Sigmoid colon (tissue), 7 donors: ENCODE measurements around the gene TTYH3. TPM values are rescaled to one million over a fixed set of nuclear protein-coding genes. Genes with fewer than 3 reads are reported as not detected.

ENCODE experiments used
- DNase-seq: peaks from one replicate; pipeline ENCODE4 v3.0.0-alpha.2; 2019
- H3K27ac ChIP-seq, 4 donors: fragments of 200-600 bp; sonication (generic); one replicate each; pipeline ENCODE4 v1.5.1; 2016 to 2019; ENCODE audit warnings: mild to moderate bottlenecking in 1 of 4
- H3K27me3 ChIP-seq, 3 donors: fragments of 200-600 bp; sonication (generic); one replicate each; pipeline ENCODE4 v1.5.1; 2019; ENCODE audit warnings: mild to moderate bottlenecking in 1 of 3
- H3K36me3 ChIP-seq, 4 donors: fragments of 200-600 bp; sonication (generic); one replicate each; pipeline ENCODE4 v1.5.1; 2016 to 2019
- H3K4me1 ChIP-seq, 4 donors: fragments of 200-600 bp; sonication (generic); one replicate each; pipeline ENCODE4 v1.5.1; 2017 to 2019
- H3K4me3 ChIP-seq, 4 donors: fragments of 200-600 bp; sonication (generic); one replicate each; pipeline ENCODE4 v1.5.1; 2017 to 2019; ENCODE audit warnings: mild to moderate bottlenecking in 2 of 4, moderate library complexity in 1 of 4
- H3K9me3 ChIP-seq, 4 donors: fragments of 200-600 bp in 3 of 4; sonication (generic) in 3 of 4; one replicate each; pipeline versions ENCODE4 v1.5.1 to v1.6.1; 2013 to 2019
- EP300 ChIP-seq, 4 donors: sonication (generic); formaldehyde crosslinking; IDR thresholded peaks; one replicate each; pipeline ENCODE4 v1.6.1; 2017; ENCODE audit warnings: antibody characterized with exemption in 4 of 4
- POLR2A ChIP-seq, 2 donors: fragments of 450-650 bp; IDR thresholded peaks; one replicate each; pipeline ENCODE4 v1.6.1; 2016; ENCODE audit warnings: antibody characterized with exemption in 2 of 2, mild to moderate bottlenecking in 2 of 2, moderate library complexity in 2 of 2
- POLR2AphosphoS5 ChIP-seq, 4 donors: sonication (generic); formaldehyde crosslinking; IDR thresholded peaks; one replicate each; pipeline ENCODE4 v1.6.1; 2017; ENCODE audit warnings: antibody characterized with exemption in 4 of 4
- WGBS, 2 donors: extraction: QIAGEN DNeasy Blood & Tissue Kit; methylation state at CpG; one replicate each; pipeline ENCODE4 v1.1.7; 2013; 5-methylcytosine and 5-hydroxymethylcytosine counted together
- intact Hi-C: fragments of 100-400 bp; cut with DNase I; formaldehyde crosslinking; loops from one replicate; pipeline ENCODE4 v1.15.1; 2023
- polyA plus RNA-seq, 3 donors: library from polyadenylated mRNA; stranded (reverse); fragments of 200-250 nt; gene quantifications; one replicate each; pipeline ENCODE4 v1.2.3, GENCODE V29; 2013
- total RNA-seq, 4 donors: library from RNA; depleted of rRNA; stranded (reverse); fragments of >200 nt; gene quantifications; one replicate each; pipeline ENCODE4 v1.1.0, GENCODE V29; 2016
- TF ChIP-seq, protein P1 (sequence below), 4 experiments: fragments of 450-650 bp in 3 of 4; fragments of 200-600 bp in 1 of 4; IDR thresholded peaks; one replicate each; pipeline ENCODE4 v1.5.1; 2016 to 2019; ENCODE audit warnings: antibody characterized with exemption in 4 of 4, mild to moderate bottlenecking in 3 of 4, moderate library complexity in 2 of 4
- donor health status: healthy with polysubstance abuse.
- donor health status: Bipolar disorder and iron deficiency.
- donor health status: healthy.

Gene TTYH3
- total and polyA plus RNA-seq, 7 donors: 5.4 to 41.7 (median 15.3) TPM

- H3K9me3 ChIP-seq: no peaks in the 10 kb centered on the region
- TF ChIP-seq EP300 (IDR thresholded peaks at IDR 0.05) (no peak), POLR2A (IDR thresholded peaks at IDR 0.05) (no peak), POLR2AphosphoS5 (IDR thresholded peaks at IDR 0.05) (no peak)
- TF ChIP-seq, protein P1, sequence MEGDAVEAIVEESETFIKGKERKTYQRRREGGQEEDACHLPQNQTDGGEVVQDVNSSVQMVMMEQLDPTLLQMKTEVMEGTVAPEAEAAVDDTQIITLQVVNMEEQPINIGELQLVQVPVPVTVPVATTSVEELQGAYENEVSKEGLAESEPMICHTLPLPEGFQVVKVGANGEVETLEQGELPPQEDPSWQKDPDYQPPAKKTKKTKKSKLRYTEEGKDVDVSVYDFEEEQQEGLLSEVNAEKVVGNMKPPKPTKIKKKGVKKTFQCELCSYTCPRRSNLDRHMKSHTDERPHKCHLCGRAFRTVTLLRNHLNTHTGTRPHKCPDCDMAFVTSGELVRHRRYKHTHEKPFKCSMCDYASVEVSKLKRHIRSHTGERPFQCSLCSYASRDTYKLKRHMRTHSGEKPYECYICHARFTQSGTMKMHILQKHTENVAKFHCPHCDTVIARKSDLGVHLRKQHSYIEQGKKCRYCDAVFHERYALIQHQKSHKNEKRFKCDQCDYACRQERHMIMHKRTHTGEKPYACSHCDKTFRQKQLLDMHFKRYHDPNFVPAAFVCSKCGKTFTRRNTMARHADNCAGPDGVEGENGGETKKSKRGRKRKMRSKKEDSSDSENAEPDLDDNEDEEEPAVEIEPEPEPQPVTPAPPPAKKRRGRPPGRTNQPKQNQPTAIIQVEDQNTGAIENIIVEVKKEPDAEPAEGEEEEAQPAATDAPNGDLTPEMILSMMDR (IDR thresholded peaks at IDR 0.05): no peak
- H3K27me3 ChIP-seq: no peaks in the 10 kb centered on the region
- 66 to 70% methylated on average over 12 of the region's 12 CpGs for WGBS, 2 donors
- H3K4me3 ChIP-seq: no peak overlapping the region
- DNase-seq: no peak
- H3K4me1 ChIP-seq: peaks cover 0 to 56% (median 46%) of the 10 kb centered on the region in 4 donors
- intact Hi-C loops: no loop called here
- H3K27ac ChIP-seq: peak overlapping the region in 1 of 4 donors; percentile 28
- no peaks in the 10 kb centered on the region for H3K36me3 ChIP-seq
These were observed 9.7 kb upstream of the TTYH3 start for GRCh38 chr7:2621948-2622640.

DNA sequence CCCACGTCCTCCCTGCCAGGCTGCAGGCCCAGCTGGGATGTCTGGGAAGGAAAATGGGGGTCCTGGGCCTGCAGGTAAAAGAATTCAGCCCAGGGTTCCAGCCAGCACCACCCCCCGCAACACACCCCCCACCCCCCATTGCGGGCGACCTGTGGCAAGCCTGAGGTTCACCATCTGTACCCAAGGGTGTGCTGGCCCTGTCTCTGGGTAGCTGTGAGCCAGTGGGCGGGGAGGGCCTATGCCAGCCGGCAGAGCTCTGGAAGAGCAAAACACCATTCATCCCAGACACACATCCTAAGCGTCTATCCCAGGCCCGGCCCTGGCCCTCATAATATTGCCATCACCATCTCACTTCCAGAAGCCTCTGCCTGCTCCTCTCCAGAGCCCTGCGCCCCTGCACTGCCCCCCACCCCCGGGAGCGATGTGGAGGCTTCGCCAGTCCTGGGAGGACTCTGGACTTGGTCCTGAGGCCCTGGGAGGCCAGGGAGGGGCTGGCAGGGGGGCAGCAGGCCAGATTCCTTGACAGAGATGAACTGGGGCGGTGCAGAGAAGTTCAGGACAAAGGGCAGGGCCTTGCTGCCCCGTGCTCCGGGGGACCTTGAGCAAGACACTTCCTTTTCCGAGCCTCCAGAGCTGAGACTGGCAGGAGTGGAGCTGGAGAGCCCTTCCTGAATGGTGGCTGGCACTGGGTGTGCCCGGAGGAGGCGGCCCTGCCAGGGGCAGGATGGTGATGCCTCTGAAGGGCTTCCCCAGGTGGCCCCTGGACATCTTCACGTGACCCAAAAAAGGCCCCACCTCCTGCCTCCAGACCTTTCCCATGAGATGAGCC lies 8.7 kb upstream of the TTYH3 start:
- no peak for DNase-seq
- Histone ChIP-seq H3K4me3 (no peak overlapping the region), H3K36me3 (no peaks in the 10 kb centered on the region), H3K27ac (no peak overlapping the region), H3K4me1 (peaks cover 0 to 51% (median 44%) of the 10 kb centered on the region in 4 donors), H3K9me3 (no peaks in the 10 kb centered on the region), H3K27me3 (no peaks in the 10 kb centered on the region)
- TF ChIP-seq EP300 (IDR thresholded peaks at IDR 0.05) (no peak), POLR2AphosphoS5 (IDR thresholded peaks at IDR 0.05) (no peak), POLR2A (IDR thresholded peaks at IDR 0.05) (no peak)
- intact Hi-C loops: no loop called here
- WGBS, 2 donors: 28 to 63% methylated on average over 19 of the region's 19 CpGs

- TF ChIP-seq POLR2A (IDR thresholded peaks at IDR 0.05) (no peak), POLR2AphosphoS5 (IDR thresholded peaks at IDR 0.05) (no peak), EP300 (IDR thresholded peaks at IDR 0.05) (no peak)
- TF ChIP-seq, protein P1 (IDR thresholded peaks at IDR 0.05): no peak
- H3K4me3 ChIP-seq: no peak overlapping the region
- no peak overlapping the region for H3K27ac ChIP-seq
- WGBS, 2 donors: 72 to 85% methylated on average over 10 of the region's 10 CpGs
- H3K4me1 ChIP-seq: peaks cover 0 to 46% (median 39%) of the 10 kb centered on the region in 4 donors
- no peaks in the 10 kb centered on the region for H3K9me3 ChIP-seq
- intact Hi-C loops: no loop called here
- no peaks in the 10 kb centered on the region for H3K27me3 ChIP-seq
- H3K36me3 ChIP-seq: no peaks in the 10 kb centered on the region
- DNase-seq: no peak
These were observed 8.1 kb upstream of the TTYH3 start for GRCh38 chr7:2623698-2624014.

GRCh38 chr7:2624293-2624886 lies 7.4 kb upstream of the TTYH3 start:
- DNase-seq: no peak
- no peaks in the 10 kb centered on the region for H3K9me3 ChIP-seq
- no peaks in the 10 kb centered on the region for H3K36me3 ChIP-seq
- H3K27ac ChIP-seq: no peak overlapping the region
- H3K4me3 ChIP-seq: no peak overlapping the region
- TF ChIP-seq POLR2AphosphoS5 (IDR thresholded peaks at IDR 0.05) (no peak), POLR2A (IDR thresholded peaks at IDR 0.05) (no peak), EP300 (IDR thresholded peaks at IDR 0.05) (no peak)
- TF ChIP-seq, protein P1 (IDR thresholded peaks at IDR 0.05): no peak
- H3K27me3 ChIP-seq: no peaks in the 10 kb centered on the region
- peaks cover 0 to 44% (median 35%) of the 10 kb centered on the region in 4 donors for H3K4me1 ChIP-seq
- intact Hi-C loops: no loop called here
- WGBS, 2 donors: 45 to 78% methylated on average over 18 of the region's 18 CpGs
